ENCODE measurements around the gene ERBB4.
A peak's percentile ranks its signal among the peaks of the same experiment; 100 is the strongest.

DNA sequence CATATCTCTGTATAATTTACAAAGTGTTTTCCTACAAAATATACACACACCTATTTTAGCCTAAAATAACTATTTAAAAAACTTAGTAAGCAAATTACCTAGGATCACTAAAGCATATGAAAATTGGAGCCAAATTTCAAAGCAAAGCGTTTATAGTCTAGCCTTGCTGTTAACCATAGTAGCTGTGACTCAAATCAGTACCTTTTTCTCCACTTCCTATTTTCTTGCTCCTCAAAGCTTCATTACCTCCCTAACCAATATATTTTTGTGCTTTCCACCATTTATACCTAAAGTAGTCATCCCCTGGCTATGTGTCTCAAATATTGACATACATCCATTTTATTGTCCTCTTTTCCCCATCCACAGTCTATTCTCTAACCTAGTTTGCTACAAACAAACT lies 73.1 kb downstream of the ERBB4 start:
- TF ChIP-seq POLR2AphosphoS5 (IDR thresholded peaks at IDR 0.05; ENCODE audit: low read depth, low read length), result no peak
- TF ChIP-seq SPI1 (IDR thresholded peaks at IDR 0.05; ENCODE audit: low read depth, low read length), result peak; percentile 68
- TF ChIP-seq POU2F2 (IDR thresholded peaks at IDR 0.05; ENCODE audit: low read depth, low read length), result no peak
- TF ChIP-seq POLR2A (IDR thresholded peaks at IDR 0.05; ENCODE audit: low read depth, low read length), result no peak
- TF ChIP-seq TAF1 (IDR thresholded peaks at IDR 0.05; ENCODE audit: low read depth, low read length), result no peak

Measured in GM12891 (cell line).